Right lobe of liver (tissue), 4 donors: Measurements from ENCODE around the gene HSP90AB1.

Source experiments
- CTCF ChIP-seq, 4 donors: fragments of 200-600 bp in 3 of 4; fragments of 450-650 bp in 1 of 4; IDR thresholded peaks; one replicate each; pipeline versions ENCODE4 v1.5.1 to v1.8.0; 2016 to 2022; ENCODE audit warnings: antibody characterized with exemption in 4 of 4, mild to moderate bottlenecking in 2 of 4
- POLR2A ChIP-seq: fragments of 450-650 bp; IDR thresholded peaks from one replicate; pipeline ENCODE4 v1.6.1; 2017; ENCODE audit warnings: antibody characterized with exemption, mild to moderate bottlenecking
- donor health status: DM: no; HTN: no; CAD: no.
- donor health status: DM: no; HTN: no; CAD: no.
- donor health status: DM: no; HTN: yes; CAD: no.

- no peak for TF ChIP-seq CTCF (IDR thresholded peaks at IDR 0.05)
- no peak for TF ChIP-seq POLR2A
These were observed 53.5 kb downstream of the HSP90AB1 start for GRCh38 chr6:44300292-44300823.
